ENCODE data around the gene DEAF1.

GRCh38 chr11:595400-595799 lies 99.6 kb downstream of the DEAF1 start:
- TF ChIP-seq CTCF (IDR thresholded peaks at IDR 0.05): no peak
- no peak for TF ChIP-seq POLR2AphosphoS5 (IDR thresholded peaks at IDR 0.05)

Data from suprapubic skin (tissue), 3 donors.